ENCODE measurements around the gene TMEM234.

TMEM234 gene

DNA sequence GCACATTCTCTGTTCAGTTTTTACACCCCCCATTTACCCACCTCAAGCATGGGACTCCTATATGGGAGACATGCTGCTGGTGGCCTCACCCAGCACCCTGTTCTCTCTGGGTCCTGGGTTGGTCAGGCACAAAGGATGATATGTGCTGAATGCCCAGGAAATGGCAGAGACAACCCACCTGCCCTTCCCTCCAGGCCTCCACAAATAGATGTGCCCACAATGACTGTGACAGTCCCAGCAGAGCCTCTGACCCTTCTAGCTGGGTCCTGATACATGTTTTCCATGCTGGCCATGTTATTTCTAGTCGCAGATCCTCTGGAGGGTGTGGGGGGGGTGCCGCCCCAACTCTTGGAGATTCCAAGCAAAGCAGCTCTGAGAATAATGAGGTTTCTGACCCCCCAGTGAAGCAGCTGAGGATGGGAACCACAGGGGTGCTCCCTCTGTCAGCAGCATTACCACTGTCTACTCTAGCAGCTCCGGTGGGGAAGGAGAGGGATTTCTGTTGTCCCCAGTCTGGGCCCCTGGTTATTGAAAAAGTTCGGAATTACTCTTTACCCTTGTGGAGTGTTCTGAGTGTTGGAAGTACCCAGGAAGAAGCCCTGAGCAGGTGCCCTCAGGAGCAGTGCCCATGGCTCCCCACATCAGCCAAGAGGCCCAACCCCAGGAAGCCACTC, 23.0 kb downstream of the TMEM234 start:
- DNase-seq = no peak

DNA sequence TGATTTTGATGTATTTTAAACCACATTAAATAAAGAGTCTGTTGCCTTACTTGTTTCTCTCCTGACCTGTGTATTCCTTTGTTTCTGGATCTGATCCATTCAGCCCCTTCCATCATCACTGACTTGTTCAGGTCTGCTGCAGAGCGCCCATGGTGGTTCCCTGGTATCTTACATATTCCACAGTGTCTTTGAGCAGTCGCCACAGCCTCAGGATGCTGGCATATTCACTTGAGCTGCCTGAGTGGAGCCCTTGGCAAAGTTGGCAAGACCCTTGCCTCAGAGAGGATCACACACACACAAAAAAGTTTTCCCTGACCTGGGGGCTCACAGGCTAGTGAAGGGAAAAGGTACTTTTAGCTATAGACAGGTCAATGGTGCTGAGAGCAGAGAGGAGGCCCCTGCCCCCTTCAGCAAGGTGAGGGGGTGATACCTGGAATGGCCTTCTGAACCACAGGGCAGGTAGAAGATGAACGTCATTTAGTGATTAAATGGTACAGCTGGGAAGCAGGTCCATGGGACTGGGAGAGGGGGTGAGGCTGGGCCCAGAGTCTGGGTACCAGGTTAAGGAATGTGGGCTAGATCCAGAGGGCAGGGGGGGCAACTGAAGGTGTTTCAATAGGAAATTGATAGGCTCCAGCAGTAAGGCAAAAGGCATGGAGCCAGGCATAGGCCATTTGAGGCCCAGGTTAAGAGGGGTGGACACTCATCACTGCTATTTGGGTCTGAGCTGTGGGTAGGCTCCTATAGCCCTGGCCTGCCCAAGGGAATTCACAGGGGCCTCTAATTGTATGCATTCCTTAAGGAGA, 23.7 kb downstream of the TMEM234 start:
- no peak for DNase-seq

DNA sequence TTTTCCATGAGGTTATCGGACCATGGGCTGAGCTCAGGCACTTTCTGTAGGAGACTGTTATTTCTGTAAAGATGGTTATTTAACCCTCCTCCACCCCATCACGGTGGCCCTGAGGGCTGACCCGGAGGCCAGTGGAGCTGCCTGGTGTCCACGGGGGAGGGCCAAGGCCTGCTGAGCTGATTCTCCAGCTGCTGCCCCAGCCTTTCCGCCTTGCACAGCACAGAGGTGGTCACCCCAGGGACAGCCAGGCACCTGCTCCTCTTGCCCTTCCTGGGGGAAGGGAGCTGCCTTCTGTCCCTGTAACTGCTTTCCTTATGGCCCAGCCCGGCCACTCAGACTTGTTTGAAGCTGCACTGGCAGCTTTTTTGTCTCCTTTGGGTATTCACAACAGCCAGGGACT, 24.3 kb downstream of the TMEM234 start:
- DNase-seq = no peak

DNA sequence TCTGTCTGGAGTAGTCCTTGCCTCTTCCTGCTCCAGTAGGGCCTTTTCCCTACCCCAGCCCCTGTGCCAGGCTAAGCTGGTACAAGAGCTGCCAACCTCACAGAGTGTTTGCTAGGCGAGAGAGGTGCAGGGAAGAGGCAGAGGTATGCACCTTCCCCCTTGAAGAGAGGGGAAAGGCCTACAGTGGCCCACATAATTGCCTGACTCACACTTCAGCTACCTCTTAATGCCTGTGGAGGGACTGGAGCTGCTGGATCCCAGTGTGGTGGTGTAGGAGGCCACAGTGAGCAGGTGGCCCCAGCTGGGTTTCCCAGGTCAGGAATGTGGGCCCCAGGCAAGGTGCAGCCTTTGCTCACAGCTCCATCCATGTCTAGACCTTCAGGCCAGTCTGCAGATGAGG, 25.1 kb downstream of the TMEM234 start:
- DNase-seq = no peak

DNA sequence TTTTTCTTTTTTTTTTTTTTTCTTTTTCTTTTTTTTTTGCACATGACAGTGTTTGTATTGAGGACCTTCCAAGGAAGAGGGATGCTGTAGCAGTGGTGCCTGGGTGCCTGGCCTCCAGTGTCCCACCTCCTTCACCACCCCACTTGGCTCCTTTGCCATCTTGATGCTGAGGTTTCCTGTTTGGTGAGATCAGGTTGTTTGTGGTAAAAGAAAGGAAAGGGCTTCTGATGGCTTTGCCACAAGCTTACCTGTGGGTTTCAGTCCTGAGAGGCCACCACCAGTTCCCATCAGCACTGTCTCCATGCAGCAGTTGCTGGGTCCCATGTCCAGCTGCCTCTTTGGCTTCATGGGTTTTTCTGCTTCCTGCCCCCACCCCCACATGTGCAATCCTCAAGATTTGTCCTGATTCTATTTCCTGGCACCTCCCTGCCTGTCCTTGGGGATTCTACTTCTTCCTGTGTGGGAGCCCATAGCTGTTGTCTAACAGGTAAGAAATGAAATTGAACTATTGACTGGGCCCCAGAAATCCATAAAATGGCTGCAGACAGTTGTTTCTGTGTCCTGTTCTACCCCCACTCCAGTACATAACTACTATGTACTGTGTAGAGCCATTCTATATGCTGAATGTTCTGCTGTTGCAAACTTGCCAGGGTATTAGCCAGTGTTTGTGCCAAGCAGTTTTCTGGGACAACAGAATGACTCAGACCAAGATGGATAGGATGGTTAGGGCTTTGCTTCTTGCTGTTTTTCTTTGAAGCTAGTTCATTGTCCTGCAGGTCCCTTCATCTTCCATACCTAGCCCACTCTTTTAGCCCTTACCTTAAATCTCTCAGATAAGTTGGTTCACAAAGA, 26.0 kb downstream of the TMEM234 start:
- DNase-seq = no peak

DNA sequence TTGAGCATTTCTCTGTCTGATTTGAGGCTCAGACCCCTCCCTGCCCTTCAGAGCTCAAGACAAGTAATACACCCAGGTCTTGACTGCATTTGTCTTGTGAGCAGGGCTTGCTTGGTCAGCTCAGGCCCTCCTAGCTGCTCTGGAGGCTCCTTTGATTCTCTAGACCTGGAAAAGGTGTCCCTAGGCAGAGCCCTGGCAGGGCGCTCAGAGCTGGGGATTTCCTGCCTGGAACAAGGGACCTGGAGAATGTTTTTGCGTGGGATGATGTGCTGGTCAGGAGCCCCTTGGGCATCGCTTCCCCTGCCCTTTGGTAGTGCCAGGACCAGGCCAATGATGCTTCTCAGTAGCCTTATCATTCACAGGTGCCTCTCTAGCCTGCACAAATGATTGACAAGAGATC, 26.6 kb downstream of the TMEM234 start:
- no peak for DNase-seq

DNA sequence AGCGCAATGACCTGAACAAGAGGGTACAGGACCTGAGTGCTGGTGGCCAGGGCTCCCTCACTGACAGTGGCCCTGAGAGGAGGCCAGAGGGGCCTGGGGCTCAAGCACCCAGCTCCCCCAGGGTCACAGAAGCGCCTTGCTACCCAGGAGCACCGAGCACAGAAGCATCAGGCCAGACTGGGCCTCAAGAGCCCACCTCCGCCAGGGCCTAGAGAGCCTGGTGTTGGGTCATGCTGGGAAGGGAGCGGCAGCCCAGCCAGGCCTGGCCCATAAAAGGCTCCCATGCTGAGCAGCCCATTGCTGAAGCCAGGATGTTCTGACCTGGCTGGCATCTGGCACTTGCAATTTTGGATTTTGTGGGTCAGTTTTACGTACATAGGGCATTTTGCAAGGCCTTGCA, 27.2 kb downstream of the TMEM234 start:
- DNase-seq = no peak

DNA sequence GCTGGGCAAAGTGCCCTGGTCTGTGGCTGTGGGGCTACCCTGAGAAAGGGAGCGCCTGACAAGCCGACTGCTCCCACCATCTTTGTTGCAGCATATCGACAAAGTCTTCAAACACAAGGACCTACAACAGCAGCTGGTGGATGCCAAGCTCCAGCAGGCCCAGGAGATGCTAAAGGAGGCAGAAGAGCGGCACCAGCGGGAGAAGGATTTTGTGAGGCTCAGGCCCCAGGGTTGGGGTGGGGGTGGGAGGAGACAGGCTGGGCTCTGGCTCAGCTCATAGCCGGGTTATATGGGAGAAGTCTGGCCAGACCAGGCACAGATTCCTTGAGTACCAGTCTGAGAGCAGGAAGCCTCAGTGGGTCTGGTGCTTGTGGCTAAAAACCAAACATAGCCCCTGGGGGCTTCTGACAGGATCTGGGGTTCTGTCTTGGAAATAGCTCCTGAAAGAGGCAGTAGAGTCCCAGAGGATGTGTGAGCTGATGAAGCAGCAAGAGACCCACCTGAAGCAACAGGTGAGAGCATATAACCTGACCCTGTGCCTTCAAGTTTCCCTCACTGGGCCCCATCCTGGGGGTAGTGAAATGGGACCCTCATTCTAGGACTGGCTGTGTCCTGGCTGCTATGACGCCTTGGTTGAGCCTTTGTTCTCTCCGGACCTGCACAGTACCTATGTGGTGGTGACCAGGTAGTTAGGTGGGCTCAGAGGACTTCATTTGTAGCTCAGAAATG, 29.8 kb downstream of the TMEM234 start:
- no peak for DNase-seq

DNA sequence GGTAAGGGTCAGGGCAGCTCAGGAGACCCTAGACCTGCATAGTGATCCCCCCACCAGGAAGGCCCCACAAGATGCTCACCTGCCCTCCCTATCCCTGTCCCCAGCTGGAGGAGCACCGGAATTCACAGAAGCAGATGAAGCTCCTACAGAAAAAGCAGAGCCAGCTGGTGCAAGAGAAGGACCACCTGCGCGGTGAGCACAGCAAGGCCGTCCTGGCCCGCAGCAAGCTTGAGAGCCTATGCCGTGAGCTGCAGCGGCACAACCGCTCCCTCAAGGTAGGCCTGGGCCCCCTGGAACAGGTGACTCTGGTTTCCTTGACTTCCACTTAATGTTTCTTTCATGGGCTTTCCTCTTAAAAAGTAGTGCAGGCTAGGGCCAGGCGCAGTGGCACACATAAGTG, 34.3 kb downstream of the TMEM234 start:
- DNase-seq = no peak

DNA sequence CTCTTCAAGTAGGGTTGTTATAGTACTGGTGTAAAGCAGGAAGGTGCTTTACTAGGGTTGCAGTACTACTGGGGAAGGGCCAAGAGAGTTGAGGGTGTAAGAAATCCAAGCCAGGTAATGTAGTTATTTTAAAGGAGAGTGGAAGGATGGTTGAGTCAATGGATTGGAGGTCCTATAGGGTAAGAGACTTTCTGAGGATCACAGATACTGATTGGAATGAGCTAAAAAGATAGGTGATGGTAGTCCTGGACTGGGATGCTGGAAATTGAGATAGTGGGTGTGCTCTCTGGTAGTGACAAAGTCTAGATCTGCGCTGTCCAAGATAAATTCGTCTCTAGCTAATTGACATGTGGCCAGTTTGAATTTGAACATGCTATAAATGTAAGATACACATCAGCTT, 35.7 kb downstream of the TMEM234 start:
- DNase-seq = no peak

DNA sequence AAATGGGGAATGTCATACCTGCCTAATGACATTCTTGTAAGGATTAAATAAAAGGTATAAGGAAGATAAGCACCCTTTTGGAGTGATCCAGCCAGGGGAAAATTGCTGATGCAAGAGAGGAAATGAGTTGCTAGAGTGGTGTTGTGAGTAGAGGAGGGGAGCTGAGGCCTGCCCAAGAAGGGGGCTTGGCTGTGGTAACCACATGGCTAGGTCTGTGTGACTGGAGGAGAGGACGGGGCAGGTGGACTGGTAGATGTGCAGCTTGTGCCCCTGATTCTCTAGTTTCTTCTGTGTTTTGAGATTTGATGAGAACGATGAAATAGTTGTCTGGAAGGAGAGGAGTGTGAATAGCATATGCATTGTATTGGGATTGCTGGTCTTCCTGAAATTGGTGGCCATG, 36.1 kb downstream of the TMEM234 start:
- no peak for DNase-seq

DNA sequence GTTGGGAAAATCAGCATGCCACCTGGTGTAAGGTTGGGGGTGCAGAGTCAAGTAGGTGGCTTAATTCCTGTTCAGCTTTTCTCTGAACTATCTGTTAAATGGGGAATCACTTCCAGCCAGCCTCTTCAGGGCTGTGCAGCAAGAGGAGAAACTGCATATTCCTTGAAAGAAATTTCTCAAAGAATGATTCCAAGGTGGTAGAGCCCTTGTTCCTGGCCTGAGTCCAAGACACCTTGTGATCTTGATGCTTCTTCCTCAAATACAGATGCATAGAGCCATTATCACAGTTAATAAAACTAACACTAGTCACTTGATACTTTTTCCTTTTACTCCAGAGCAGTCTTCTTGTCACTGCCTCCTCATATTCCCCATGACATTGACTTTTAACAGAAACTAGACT, 37.5 kb downstream of the TMEM234 start:
- DNase-seq = no peak

DNA sequence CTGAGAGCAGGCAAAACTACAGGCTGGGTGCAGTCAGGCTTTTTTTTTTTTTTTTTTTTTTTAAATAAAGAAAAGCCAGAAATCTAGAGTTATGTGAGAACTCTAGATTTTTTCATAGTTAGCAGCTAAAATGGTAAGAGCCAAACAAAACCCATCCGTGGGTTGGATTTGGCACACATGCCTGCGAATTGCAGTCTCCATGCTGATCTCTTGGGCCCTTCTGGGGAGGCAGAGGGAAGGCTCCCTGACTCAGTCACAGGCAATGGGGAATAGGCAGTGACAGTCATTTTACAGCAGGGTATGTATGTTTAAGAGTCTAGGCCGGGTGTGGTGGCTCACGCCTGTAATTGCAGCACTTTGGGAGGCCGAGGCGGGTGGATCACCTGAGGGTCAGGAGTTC, 40.1 kb downstream of the TMEM234 start:
- DNase-seq = no peak

DNA sequence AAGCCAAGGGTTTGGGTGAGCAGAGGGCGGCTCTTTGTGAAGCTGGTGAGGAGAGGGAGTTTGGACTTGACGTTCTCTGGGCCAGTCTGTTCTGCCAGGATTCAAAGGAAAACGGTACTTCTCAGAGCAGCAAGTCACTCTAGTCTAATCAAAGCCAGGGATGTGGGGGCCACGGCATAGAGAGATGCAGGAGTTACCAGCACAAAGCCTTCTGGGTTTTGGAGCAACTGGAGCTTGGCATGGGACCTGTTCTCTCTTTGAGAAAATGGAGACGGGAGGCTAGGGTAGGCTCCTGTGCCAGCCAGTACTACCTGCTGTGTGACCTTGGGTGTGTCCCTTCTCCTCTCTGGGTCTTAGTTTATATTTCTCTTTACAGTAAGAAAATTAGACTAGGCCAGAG, 40.6 kb downstream of the TMEM234 start:
- DNase-seq = no peak

DNA sequence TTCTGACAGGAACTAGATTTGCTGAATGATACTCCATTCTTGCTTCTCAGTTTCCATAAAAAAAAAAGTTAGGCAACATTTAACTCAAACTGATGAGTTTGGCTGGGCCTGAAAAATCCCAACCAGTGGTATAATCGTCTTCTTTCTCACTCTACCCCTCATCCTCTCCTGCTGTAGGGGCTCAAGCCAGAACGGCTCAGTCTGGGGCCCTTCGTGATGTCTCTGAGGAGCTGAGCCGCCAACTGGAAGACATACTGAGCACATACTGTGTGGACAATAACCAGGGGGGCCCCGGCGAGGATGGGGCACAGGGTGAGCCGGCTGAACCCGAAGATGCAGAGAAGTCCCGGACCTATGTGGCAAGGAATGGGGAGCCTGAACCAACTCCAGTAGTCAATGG, 41.1 kb downstream of the TMEM234 start:
- DNase-seq = no peak

DNA sequence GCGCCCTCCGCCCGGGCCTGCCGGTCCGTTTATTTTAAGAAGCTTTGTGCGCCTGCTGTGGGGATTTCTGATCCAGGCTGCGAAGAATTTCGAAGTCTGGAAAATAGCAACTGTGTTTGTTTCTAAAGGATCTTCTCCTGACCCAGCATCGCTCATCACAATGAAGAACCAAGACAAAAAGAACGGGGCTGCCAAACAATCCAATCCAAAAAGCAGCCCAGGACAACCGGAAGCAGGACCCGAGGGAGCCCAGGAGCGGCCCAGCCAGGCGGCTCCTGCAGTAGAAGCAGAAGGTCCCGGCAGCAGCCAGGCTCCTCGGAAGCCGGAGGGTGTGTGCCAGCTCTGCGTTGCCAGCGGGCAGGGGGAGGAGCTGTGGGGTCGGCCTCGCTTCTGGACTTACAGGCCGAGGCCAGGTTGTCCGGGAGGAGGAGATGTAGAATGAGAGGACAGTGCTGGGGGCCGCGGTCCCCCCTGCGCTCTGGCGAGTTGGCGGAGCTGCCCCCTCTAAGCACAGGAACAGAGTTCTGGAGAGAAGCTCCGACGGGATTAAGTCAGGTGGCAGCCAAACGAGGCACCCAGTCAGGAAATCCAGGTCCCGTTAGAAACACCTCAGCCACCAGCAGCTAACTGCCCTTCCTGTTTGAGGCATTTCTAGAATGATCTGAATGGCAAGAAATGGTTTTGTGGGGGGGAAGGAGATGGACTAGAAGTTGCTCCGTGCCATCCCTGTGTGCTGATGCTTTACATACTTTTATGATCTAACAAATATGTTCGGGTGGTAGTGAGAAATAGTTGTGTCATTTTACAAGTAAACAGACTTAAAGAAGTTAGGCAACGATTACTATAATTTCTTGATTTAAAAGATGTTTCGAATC, 41.7 kb downstream of the TMEM234 start:
- DNase-seq = no peak

DNA sequence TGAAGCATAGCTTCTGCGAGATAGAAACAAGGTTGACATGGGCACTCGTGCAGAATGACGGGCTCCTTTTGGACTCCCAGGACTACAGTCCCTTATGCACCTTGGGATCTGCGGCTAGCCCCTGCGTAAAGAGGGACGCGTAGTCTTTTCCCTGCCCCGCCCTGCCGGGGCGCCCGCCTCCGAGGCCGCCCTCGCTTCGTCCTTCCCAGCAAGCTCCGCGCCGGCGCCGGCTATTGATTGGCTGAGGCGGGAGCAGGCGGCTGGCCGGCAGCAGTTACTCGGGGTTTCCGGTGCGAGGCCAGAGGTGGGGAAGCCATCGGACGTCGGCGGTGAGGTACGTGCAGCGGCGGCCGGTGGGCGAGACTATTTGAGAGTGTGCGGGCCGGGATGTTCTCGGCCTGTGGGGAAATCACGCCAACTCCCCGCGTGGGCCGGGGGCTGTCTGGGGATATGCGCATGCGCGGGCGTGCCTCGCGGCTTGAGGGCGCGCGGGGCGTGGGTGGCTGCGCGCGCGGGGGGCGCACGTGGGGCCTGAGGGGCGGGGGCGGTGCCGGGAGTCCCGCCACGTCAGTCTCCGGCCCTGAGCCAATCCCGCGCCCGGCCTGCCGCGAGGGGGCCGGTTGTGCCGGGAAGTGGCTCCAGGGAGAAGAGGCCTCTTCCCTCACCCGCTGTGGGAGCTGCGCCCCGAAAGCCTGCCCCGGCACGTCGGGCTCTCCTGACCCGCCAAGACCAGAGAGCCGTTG, 42.5 kb downstream of the TMEM234 start, which contains the start of gene TXLNA:
Gene TXLNA, plus strand, starts transcription at position 233 of the 743 bp plus-strand sequence. CDS start 671 bp downstream, outside the sequence.
- DNase-seq = peak; percentile 57

DNA sequence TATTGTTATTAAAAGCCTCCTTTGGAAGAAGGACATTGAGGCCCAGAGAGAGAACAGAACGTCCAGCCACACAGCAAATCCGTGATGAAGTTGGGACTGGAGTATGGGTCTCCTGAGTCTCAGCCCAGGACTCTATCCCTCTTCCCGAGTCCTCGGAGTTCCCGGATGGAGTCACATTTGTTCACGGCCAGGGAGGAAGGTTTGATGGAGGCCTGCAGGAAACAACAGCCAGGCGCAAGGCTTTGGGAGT, 43.0 kb downstream of the TMEM234 start:
- DNase-seq = peak; percentile 57

DNA sequence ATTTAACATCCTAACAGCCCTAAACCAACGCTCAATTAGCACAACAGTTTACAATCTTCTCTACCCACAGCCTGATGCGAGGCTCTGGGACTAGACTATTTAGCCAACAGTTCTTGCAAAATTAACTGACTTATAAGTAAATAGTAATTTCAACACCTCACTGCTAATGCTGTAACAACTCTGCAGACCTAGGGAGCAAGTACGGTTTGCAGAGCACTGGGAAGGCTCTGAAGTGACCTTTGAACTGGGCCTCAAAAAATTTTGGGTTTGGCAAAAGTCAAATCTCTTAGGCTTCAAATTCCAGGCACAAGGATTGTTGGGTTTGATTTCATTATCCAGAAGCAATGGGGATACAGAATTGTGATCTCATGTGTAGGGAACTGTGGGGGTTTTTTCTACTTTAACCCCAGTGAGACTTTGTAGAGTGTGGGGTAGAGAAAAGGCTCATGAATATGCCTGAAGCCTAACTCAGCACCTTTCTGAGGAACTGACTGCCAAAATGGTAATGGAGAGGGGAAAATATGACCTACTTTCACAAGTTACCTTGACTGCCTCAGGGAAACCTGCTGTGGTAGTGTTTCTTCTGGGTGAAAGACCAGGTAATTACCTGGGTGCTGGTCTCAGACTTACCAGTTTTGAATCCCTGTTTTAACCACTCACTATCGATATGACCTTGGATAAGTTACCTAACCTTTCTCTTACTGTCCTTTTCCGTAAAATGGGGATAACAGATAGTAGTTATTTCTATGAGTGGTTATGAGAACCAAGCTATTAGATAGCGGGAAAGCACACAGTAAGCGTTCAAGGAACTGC, 43.6 kb downstream of the TMEM234 start:
- no peak for DNase-seq

DNA sequence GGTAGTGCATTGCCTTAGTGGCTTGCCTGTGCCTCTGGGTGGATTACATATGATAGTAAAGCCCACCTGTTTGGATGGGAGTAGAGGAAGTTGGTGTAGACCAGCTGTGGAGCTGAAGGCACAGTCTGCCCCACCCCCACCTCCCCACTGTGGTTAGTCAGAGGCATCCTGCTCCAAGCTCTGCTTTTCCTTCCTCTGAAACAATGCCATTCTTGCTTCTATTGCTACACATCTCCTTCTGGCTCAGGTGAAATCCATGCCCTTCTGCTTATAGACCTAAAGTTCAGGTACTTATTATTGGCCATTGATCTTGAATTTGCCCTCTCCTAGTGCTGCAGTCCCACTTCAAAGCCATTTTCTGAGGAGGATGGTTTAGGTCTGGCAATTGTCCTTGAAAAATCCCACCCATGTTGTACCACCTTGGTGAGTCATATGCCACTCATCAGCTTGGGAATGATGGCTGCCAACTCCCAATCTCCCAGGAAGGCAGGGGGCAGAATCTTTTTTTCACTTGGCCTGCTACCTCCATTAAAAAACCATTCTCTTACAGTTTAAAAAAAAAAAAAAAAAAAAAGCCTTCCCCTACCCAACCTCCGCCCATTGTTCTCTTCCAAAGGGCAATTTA, 49.4 kb downstream of the TMEM234 start:
- DNase-seq = no peak

Measured in NCI-H1694 (cell line).